ENCODE measurements around the gene APOA1.

GRCh38 chr11:116840224-116840745, 2.9 kb upstream of the APOA1 start:
- no peak for TF ChIP-seq ZNF174 (tag by site-specific recombination; IDR thresholded peaks at IDR 0.05)
- no peak for TF ChIP-seq BCL11A (tag by site-specific recombination; IDR thresholded peaks at IDR 0.05; ENCODE audit: low read depth)
- no peak for TF ChIP-seq ZNF488 (tag by site-specific recombination; IDR thresholded peaks at IDR 0.05)
- TF ChIP-seq CTCF (tag by site-specific recombination; IDR thresholded peaks at IDR 0.05): no peak
- no peak for TF ChIP-seq ZNF747 (tag by site-specific recombination; IDR thresholded peaks at IDR 0.05)
